Endodermal cell (in vitro differentiated cells): Measurements from ENCODE around the gene FOXE3. TPM values are rescaled to one million over a fixed set of nuclear protein-coding genes. Genes with fewer than 3 reads are reported as not detected.

Experiments used
- DNase-seq: peaks from one replicate; pipeline ENCODE4 v3.0.0-alpha.2; 2017
- H3K27ac ChIP-seq: 2 replicates; pipeline ENCODE4 v1.5.1; 2013; ENCODE audit warnings: mild to moderate bottlenecking, low read depth, low read length, moderate library complexity
- H3K27me3 ChIP-seq: 2 replicates; pipeline ENCODE4 v1.6.1; 2013; ENCODE audit warnings: mild to moderate bottlenecking, low read length, moderate library complexity; ENCODE audit not compliant: insufficient read depth, control insufficient read depth, poor library complexity, severe bottlenecking
- H3K36me3 ChIP-seq: 2 replicates; pipeline ENCODE4 v1.7.0; 2013; ENCODE audit warnings: mild to moderate bottlenecking, low read length, moderate library complexity; ENCODE audit not compliant: control insufficient read depth, insufficient read depth
- H3K4me1 ChIP-seq: one replicate; pipeline ENCODE4 v1.7.0; 2013; ENCODE audit warnings: low read length; ENCODE audit not compliant: control insufficient read depth, insufficient read depth
- H3K4me3 ChIP-seq: 2 replicates; pipeline ENCODE4 v1.5.1; 2013; ENCODE audit warnings: mild to moderate bottlenecking, low read length, moderate library complexity
- H3K9ac ChIP-seq: 2 replicates; pipeline ENCODE4 v1.6.1; 2013; ENCODE audit warnings: mild to moderate bottlenecking, low read length, moderate library complexity; ENCODE audit not compliant: poor library complexity, severe bottlenecking; ENCODE audit errors: extremely low read depth
- H3K9me3 ChIP-seq: 2 replicates; pipeline ENCODE4 v1.6.1; 2013; ENCODE audit warnings: mild to moderate bottlenecking, low read length, moderate library complexity; ENCODE audit not compliant: control insufficient read depth
- H3K27ac Mint-ChIP-seq: 2 replicates; pipeline ENCODE4 v1.8.0; 2020; ENCODE audit warnings: mixed read lengths
- H3K27me3 Mint-ChIP-seq: 2 replicates; pipeline ENCODE4 v1.8.0; 2021; ENCODE audit warnings: mild to moderate bottlenecking, mixed read lengths; ENCODE audit not compliant: insufficient read depth
- H3K36me3 Mint-ChIP-seq: 2 replicates; pipeline ENCODE4 v1.8.0; 2020; ENCODE audit warnings: low read depth, mixed read lengths
- H3K4me1 Mint-ChIP-seq: 2 replicates; pipeline ENCODE4 v1.8.0; 2020; ENCODE audit warnings: mixed read lengths
- H3K4me3 Mint-ChIP-seq: 2 replicates; pipeline ENCODE4 v1.8.0; 2020; ENCODE audit warnings: mild to moderate bottlenecking, moderate library complexity, mixed read lengths
- H3K9me3 Mint-ChIP-seq: 2 replicates; pipeline ENCODE4 v1.8.0; 2020; ENCODE audit warnings: mild to moderate bottlenecking, mixed read lengths
- CTCF ChIP-seq: fragments of 200-600 bp; sonication (generic); conservative IDR thresholded peaks from 2 replicates; pipeline ENCODE4 v1.5.0; 2021; ENCODE audit warnings: antibody characterized with exemption, mild to moderate bottlenecking
- WGBS, 2 experiments: methylation state at CpG; one replicate each; pipeline versions ENCODE4 v1.1.5 to v1.1.7; 2013; ENCODE audit warnings: missing lambda C conversion rate in 2 of 2, mixed read lengths in 1 of 2; ENCODE audit not compliant: insufficient coverage in 1 of 2, insufficient read length in 1 of 2; 5-methylcytosine and 5-hydroxymethylcytosine counted together
- total RNA-seq, 2 donors: library from RNA; stranded (reverse); fragmentation: NEBNext Ultra II Directional in 1 of 2; extraction: Animal tissue kit (Norgen Biotek cat#: 25700) in 1 of 2; gene quantifications; 2 replicates in 1 of 2; 3 replicates in 1 of 2; pipeline ENCODE4 v1.2.1, GENCODE V29; 2021

The FOXE3 gene
- total RNA-seq, 2 donors from 2014 or later, result not detected

GRCh38 chr1:47442842-47443529 lies 26.9 kb downstream of the FOXE3 start:
- Mint-ChIP-seq H3K9me3 (no peaks in the 10 kb centered on the region), H3K4me1 (peaks cover 22% of the 10 kb centered on the region), H3K27ac (no peak overlapping the region), H3K27me3 (peaks cover 7% of the 10 kb centered on the region), H3K36me3 (no peaks in the 10 kb centered on the region), H3K4me3 (peak overlapping the region; percentile 38)
- Histone ChIP-seq H3K36me3 (no peaks in the 10 kb centered on the region), H3K9ac (no peak overlapping the region), H3K27me3 (peaks cover 97% of the 10 kb centered on the region), H3K9me3 (no peaks in the 10 kb centered on the region), H3K27ac (no peak overlapping the region), H3K4me1 (peaks cover 8% of the 10 kb centered on the region), H3K4me3 (no peak overlapping the region)
- peak; percentile 40 for DNase-seq
- TF ChIP-seq CTCF, result no peak
- WGBS, 2 experiments, result 20 to 28% methylated on average over 5 to 9 of the region's 9 CpGs

- Histone ChIP-seq H3K36me3 (no peaks in the 10 kb centered on the region), H3K4me1 (peaks cover 8% of the 10 kb centered on the region), H3K4me3 (peak overlapping the region; percentile 71), H3K27me3 (peaks cover 100% of the 10 kb centered on the region), H3K9ac (no peak overlapping the region), H3K27ac (no peak overlapping the region), H3K9me3 (no peaks in the 10 kb centered on the region)
- no peaks in the 10 kb centered on the region for H3K9me3 Mint-ChIP-seq
- H3K4me1 Mint-ChIP-seq, result peaks cover 22% of the 10 kb centered on the region
- H3K27me3 Mint-ChIP-seq, result peaks cover 4% of the 10 kb centered on the region
- no peak for TF ChIP-seq CTCF
- 1% methylated on average over 16 to 44 of the region's 45 CpGs for WGBS, 2 experiments
- H3K4me3 Mint-ChIP-seq, result peak overlapping the region; percentile 38
- H3K27ac Mint-ChIP-seq, result no peak overlapping the region
- peak; percentile 81 for DNase-seq
- H3K36me3 Mint-ChIP-seq, result no peaks in the 10 kb centered on the region
These were observed 27.6 kb downstream of the FOXE3 start for GRCh38 chr1:47443530-47444296.

DNA sequence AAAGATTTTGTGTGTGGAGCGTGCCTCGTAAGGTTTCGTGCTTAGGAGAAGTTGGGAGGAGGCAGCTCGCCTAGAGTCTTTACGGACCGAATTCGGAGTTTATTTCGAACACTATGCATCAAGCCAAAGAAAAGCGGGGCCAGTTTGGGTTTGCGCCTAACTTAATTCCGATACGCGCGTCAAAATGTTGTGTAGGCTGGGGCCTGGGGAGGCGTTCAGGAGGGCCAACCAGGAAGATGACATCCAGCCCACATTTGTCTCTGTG lies 28.1 kb downstream of the FOXE3 start:
- no peaks in the 10 kb centered on the region for H3K9me3 ChIP-seq
- H3K36me3 ChIP-seq, result no peaks in the 10 kb centered on the region
- Mint-ChIP-seq H3K27me3 (no peaks in the 10 kb centered on the region), H3K36me3 (no peaks in the 10 kb centered on the region), H3K27ac (no peak overlapping the region), H3K9me3 (no peaks in the 10 kb centered on the region), H3K4me1 (peaks cover 22% of the 10 kb centered on the region), H3K4me3 (peak overlapping the region; percentile 38)
- peaks cover 8% of the 10 kb centered on the region for H3K4me1 ChIP-seq
- H3K4me3 ChIP-seq, result peak overlapping the region; percentile 71
- 1 to 2% methylated on average over 12 to 15 of the region's 15 CpGs for WGBS, 2 experiments
- no peak for DNase-seq
- no peak overlapping the region for H3K9ac ChIP-seq
- H3K27ac ChIP-seq, result no peak overlapping the region
- TF ChIP-seq CTCF, result no peak
- peaks cover 100% of the 10 kb centered on the region for H3K27me3 ChIP-seq
